HG03175 (cell line): ENCODE measurements around the gene WEE2.
"Not testable (repeated sequence)": the region's sequence is repeated elsewhere in the genome, so short reads cannot be mapped to it uniquely, and the experiment has no call there.

Experiments used
- ATAC-seq: cut with Tn5 transposase; IDR thresholded peaks from one replicate; pipeline ENCODE4 v1.9.1; 2021; ENCODE audit warnings: mild to moderate bottlenecking, moderate library complexity; ENCODE audit not compliant: unreplicated experiment

WEE2 gene

DNA sequence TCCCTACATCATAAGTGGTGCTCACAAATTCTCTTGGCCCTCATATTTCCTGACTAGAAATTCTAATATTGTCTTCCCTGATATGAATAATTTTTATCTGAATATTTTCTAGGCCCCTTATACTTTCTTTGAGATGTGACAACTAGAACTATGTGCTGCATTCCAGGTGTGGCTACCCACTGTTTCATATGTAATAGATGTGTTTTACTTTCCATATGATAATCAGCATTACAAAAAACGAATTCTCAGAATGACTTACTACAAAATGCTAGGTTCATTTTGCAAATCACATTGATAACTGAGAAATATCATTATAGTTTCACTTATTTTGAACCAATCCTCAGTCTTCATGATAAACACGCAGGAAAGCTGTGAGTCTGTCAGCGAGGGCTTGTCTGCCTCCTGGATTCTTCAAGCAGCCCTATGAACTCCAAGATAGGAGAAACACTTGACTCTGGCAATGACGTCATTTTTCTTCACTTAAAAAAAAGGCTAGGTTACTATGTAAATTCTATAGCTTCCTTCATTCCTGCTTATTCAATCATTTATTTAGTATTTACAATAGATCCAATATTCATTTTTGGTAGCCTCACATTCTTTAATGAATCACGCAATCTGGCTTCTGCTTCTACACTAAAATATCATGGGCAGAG is 4.6 kb downstream of the WEE2 start:
- no peak for ATAC-seq

DNA sequence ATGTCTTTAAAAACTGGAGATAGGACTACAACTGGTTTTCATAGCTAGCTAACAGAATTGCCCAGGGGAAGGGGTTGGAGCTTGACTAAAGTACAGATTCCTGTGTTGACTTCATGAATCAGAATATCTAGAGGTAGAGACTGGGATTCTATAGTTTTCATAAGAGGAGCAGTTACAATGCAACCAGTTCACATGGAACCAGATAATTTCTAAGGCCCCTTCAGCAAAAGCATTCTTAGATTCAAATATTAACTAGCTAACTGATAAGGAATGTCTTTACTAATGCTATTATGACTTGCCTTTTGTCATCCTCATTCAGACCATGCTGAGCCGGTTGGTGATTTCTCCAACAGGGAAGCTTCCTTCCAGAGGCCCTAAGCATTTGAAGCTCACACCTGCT is 5.7 kb downstream of the WEE2 start:
- no peak for ATAC-seq

DNA sequence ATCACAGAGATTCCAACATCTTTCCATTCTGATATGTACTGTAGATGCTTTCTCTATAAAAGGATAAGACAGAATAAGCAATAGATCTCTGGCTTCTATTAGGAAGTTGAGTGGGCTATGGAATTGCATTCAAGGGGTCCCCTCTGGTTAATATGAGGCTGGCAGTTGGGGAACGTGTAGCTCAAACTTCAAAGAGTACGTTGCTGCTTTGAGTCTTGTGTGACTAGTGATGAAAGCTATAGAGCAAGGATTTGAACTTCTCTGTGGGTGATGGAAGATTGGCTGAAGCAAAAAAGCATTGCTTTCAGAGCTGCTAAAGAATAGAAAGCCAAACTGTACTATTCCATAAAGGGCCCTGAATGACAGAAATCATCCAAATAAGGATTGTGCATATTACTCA is 6.4 kb downstream of the WEE2 start:
- no peak for ATAC-seq

DNA sequence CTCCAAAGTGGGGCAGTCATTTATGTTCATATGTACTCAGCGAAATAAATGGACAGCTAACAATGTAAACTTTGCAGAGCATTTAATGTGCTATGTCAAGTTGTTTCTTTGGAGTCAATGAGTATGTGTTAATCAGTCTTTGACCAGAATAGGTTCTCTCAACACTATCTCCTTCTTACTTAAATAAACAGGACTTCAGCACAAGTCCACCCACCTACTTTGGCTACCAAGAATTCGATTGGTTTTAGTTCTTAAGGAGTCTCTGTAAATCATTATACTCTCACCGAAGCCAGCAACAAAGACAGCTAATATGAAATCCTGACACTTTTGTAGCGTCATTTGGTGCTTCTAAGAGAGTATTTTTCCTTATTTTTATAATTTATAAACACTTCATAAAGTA is 6.9 kb downstream of the WEE2 start:
- ATAC-seq = no peak

DNA sequence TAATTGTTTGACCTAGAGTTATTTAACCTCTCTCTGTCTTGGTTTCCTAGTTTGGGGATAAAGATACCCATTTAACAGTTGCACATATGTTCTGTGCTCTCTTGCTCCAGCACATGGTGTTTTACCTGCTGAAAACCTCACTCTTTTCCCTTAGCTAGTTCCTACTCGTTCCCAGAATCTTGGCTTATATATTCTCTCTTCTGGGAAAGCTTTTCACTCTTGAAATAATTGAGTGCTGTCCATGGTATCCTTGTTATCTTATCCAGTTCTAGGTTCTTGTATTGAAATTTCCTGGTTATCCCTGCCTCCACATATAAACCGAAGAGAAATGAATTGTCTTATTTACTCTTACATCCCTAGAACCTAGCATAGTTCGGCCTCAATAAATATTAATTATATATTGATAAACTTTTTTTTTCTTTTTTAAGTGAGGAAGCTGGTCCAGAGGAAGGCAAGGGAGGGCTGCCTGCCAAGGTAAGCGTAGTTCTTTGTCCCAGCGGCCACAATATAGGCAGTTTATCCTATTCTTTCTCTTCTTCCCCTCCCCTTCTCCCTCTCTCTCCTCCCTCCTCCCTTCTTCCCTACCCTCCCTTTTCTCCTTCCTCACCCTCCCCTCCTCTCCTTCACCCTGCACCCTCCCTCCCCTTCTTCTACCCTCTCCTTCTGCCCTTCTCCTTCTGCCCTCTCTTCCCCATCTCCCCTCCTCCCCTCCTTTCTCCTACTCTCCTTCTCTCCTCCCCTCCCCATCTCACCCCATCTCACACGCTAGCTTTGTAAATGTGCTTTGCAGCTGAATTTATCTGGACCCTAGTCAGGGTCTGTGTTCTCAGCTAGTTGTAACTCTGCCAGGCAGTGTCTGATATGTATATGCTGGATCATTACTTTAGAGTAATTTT is 7.9 kb downstream of the WEE2 start:
- no peak for ATAC-seq

DNA sequence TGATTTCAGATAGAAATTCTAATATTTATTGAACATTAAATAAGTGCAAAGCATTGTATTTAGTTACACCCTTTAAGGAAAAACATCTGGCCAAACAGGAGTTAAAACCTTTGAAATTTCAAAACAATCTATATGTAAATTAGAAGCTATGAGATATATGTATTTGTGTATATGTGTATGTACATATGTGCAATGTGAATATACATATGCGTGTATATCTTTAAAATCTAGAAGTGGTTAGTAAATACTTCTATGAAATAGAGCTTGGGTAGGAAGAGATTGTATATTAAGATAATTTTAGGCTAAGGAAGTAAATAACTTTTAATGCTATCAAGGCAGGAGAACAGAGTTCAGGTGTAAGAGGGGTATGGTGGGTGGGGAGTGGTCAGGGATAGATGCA is 9.3 kb downstream of the WEE2 start:
- ATAC-seq = no peak

DNA sequence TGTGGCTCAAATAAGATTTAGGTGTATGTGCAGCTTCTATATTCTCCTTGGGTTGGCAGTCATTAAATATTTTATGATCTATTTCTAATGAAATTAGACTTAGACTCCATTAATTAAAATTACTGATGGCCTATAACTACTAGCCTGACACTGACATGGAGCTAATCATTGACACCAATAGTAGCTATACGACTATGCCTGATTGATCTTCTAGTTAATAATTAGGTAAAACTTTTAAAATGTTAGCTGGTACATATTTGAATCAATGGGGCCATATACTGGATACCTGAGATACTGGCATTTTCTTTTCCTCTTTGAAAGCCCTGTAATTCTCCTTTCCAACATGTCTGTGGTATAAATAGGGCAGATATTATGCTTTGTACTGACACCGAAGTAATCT is 14.4 kb downstream of the WEE2 start:
- ATAC-seq = peak; percentile 85

DNA sequence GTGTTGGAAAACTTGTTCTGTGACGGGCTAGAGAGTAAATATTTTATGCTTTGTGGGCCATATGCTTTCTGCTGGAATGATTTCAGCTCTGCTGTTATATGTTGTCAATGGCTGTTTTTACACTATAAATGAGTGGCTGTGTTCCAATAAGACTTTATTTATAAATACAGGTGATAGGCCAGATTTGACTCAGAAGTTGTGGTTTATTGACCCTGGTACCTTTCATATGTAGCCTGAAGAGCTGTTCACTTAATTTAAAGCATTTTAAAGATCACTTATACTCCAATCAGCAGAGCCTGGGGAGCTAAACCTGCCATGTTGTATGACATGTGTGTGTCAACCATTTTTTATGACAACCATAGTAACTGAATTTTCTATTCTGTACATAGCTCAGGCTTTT is 20.9 kb downstream of the WEE2 start:
- ATAC-seq = no peak

DNA sequence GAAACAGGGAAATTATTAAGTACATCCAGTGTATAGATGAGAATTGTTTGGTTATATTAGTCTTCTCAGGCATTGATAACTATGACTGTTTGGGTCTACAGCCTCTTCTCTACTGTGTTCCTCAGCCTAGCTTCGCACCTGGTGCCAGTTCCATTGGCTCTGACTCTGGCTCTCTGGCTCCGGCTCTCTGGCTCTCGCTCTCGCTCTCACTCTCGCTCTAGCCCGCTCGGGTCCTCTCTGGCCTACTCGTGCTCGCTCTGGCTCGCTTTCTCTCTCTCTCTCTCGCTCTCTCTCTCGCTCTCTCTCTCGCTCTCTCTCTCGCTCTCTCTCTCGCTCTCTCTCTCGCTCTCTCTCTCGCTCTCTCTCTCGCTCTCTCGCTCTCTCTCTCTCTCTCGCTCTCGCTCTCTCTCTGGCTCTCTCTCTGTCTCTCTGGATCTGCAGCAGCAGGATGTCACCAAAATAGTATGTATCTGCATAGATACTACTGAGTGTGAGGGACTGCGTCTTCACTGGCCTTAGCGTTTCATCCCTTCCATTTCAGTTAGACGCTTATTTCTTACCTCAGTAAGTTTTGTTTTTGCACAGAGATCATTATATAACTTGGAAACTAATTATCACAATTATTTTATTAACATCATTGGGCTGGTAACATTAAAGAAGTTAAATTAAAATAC is 23.5 kb downstream of the WEE2 start:
- no peak for ATAC-seq

DNA sequence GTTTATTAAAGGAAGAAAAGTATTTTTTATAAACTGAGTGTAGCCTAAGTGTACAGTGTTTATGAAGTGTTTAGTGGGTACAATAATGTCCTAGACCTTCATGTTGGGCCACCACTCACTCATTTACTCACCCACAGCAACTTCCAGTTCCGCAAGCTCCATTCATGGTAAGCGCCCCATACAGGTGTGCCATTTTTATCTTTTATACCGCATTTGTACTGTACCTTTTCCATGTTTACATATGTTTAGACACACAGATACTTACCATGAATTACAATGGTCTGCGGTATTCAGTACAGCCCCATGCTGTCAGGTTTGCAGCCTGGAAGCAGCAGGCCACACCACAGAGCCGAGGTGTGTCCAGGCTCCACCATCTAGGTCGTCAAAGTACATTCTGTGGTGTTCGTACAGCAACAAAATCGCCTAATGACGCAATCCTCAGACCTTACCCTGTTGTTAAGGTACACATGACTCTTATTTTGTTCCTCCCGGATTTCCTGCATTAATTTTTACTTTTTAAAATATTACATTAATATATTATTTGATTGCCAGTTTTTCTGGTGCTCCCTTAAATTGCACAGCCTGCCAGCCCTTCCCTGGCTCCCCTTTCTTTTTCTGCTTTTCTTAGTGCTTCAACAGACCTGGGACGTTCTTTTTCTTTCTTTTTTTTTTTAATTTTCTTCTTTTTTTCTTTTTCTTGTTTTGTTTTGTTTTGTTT is 29.1 kb downstream of the WEE2 start:
- no peak for ATAC-seq

DNA sequence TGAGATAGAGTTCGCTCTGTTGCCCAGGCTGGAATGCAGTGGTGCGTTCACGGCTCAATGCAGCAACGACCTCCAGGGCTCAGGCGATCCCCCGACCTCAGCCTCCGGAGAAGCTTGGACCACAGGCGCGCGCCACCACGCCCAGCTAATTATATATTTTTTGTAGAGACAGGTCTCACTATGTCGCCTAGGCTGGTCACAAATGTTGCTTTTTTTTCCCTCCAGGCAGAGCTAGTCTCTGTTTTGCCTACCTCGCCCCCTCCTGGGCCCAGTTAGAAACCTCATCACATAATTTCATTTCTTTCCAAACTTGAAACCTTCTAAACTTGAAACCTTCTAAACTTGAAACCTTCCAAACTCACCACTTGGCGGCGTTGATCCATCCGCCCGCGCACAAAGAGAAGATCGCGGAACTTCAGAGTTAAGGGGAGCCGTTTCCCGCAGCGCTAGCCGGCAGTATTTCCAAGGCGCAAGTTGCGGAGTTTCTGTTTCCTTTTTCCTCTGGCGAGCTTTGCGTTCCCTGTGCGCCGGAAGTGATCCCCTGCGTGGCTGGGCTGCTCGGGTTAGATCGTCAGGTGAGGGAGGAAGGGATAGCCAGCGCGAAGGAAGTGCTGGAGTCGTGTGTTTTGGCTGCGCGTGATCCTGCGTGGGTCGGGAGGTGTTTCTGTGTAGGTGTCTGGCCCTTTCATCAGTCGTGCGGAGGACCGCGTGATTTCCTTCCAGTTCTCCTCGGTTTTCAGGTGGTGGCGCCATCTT is 29.9 kb downstream of the WEE2 start, which contains the start of gene SSBP1:
Gene SSBP1 (plus strand): TSS at position 523 of the 756 bp plus-strand sequence. CDS start 809 bp downstream, outside the sequence.
- peak; percentile 89 for ATAC-seq

DNA sequence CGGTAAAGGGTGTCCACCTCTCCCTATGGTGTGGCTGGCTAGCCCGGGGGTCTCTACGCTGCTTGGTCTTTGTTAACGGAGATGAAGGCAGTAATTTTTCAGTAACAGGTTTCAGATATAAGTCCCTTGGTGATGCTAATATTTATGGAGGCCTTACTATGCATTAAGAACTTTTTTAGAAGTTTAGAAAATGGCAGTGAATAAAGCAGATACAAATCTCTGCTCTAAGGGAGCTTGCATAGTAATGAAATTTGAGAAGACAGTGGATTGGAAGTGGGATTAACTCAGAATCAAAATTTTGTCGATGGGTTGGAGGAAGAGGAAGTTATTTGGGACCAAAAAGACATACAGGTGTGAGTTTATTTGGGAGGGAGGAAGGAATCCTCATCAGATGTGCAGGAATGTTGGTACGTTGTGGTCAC is 30.4 kb downstream of the WEE2 start:
- ATAC-seq = no peak

DNA sequence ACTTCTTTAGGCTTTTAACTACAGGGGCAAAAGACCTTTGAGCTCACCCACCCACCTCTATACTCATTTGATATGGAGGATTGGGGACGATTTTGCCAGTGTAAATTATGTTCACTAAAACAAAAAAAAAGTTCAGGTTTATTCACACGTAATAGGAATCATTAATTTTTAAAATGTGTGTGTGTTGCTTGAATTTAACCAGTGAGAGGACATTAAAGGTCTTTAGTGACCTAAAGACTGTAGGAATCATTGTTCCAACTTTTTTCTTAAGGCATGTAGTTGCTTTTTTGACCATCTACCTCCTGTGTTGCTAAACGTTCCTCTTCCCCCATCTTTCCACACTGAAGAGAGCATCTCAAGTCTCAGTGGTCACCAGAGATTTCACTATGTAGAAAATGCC is 31.1 kb downstream of the WEE2 start:
- no peak for ATAC-seq

DNA sequence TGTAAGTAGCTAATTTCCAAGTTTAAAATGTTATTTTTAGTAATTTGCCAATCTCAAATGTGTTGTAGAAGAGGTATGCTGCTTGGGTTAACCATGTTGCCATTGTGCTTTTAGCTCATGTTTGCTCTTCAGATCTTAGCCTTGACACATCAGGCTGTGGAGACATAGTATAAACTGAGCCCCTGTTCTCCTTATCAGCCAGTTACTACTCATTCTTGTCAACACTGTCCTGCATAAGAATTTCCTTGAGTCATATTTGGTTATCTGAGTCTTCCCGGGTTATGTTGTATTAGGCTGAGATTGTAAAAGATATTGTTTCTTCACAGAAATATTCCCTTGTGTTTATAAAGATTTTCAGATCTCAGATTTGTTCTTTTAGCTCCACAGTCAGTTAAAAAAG is 34.1 kb downstream of the WEE2 start:
- no peak for ATAC-seq

DNA sequence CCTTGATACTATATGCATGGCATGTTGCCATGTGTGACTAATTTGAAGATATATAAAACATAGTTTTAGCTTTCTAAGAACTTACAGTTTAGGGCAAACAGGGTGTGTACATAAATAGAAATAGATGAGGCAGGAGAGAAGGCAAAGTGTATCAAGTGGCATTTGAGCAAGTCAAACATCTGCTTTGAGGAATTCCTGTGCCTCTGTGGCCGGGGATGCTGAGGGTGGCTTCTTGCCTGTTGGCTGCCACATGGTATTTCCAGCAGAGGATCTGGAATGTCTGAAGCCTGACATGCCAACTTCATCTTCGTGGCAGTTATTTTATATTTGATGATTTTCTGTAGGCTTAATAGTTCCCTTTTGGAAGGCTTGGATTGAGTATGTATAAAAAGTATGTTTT is 36.0 kb downstream of the WEE2 start:
- no peak for ATAC-seq

DNA sequence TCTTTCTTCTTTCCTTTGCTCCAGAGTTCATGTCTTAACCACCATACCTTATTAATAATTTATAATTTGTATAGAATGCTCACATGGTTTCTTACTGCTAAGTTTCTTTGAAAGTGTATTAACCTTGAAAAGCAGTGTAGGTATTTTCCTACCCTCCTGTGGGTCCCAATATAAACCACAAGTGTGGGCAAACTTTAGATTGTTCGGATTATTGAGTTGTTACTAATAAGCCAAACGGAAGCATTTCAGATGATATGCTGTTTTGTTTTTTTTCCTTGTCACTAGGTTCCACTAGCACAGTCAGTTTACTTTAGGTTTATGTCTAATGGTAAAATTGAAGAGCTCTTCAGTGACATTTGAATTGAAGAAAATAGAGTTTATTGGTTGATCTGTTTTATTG is 40.2 kb downstream of the WEE2 start:
- ATAC-seq = no peak

DNA sequence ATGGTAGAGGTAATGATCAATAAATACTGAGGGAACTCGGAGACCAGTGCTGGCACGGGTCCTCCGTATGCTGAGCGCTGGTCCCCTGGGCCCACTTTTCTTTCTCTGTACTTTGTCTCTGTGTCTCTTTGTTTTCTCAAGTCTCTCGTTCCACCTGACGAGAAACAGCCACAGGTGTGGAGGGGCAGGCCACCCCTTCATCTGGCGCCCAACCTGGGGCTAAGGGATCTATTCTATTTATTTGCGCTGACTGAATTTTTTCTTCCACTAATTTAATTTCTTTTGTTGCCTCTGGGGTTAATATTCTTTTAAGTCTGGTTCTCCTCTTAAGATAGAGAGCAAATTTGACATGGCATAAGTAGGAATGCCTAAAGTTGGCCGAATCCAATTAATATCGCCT is 43.8 kb downstream of the WEE2 start:
- ATAC-seq = not testable (repeated sequence)

DNA sequence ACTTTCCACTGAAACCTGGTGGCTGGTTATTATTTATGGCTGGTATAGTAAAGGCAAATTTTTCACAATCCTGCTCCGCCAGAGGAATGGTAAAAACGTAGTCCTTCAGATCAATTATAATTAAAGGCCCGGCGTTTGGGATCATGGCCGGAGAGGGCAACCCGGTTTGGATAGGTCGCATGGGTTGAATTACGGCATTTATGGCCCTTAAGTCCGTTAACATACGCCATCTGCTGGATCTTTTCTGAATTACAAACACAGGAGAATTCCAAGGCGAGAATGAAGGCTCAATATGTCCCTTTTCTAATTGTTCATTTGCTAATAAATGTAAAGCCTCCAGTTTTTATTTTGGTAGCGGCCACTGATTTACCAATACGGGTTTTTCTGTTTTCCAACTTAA is 44.5 kb downstream of the WEE2 start:
- no peak for ATAC-seq

DNA sequence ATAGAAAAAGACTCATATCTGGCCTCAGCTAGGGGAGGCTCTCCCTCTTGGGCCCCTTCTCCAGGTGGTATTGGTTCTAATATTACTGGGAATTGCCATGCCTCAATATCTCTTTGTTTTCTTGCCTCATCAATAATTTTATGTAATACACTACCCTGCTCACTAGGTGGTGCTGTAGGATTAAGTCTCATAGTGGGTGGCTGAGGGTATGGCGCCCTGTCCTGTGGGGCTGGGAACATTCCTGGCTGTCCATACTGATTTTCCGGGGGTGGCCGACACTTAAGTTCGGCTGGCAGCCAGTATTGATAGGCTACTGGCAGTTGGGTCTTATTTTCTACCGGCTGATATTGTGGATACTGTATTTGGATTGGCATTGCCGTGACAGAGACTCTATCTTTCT is 46.8 kb downstream of the WEE2 start:
- no peak for ATAC-seq

DNA sequence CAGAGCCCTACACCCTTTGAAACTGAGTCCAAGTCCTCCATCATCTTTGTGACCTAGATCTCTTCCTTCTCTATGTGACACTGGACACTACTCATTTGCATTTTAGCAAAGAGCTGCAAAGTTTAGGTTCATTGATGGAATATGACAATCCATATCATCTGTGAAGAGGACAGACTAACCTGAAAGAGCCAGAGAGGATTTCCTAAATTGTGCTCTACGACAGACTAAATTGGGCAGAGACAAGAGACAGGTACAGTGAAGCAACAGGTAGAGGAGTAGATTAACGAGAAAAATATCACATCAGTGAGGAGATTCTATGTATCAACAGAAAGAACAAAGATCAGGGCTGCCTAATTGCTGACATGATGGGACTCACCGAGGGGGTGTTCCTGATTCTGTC is 55.6 kb downstream of the WEE2 start, which contains the start of gene TAS2R3:
Gene TAS2R3 (plus strand): TSS at position 301 of the 400 bp plus-strand sequence. CDS start 62 bp downstream, at position 363.
- no peak for ATAC-seq
